PFSK-1 (cell line): Measurements from ENCODE around the gene MTRR.

Experiments
- FOXP2 ChIP-seq: optimal IDR thresholded peaks from 2 replicates; pipeline ENCODE3; 2011; ENCODE audit warnings: borderline replicate concordance, control low read depth, inconsistent platforms; ENCODE audit not compliant: insufficient read depth; ENCODE audit errors: extremely low read length, extremely low read depth
- POLR2AphosphoS5 ChIP-seq: IDR thresholded peaks from 2 replicates; pipeline ENCODE4 v1.6.1; 2012; ENCODE audit warnings: low read depth, mild to moderate bottlenecking, control low read depth, low read length, moderate library complexity
- REST ChIP-seq, 2 experiments: IDR thresholded peaks; 2 replicates each; pipeline versions ENCODE4 v1.6.1 to v1.8.0; 2011 to 2012; ENCODE audit warnings: low read depth in 2 of 2, low read length in 2 of 2, control low read depth in 1 of 2, inconsistent platforms in 1 of 2, mild to moderate bottlenecking in 1 of 2, moderate library complexity in 1 of 2; ENCODE audit not compliant: insufficient read depth in 1 of 2
- SIN3A ChIP-seq: IDR thresholded peaks from 2 replicates; pipeline ENCODE4 v1.6.1; 2012; ENCODE audit warnings: mild to moderate bottlenecking, low read length, moderate library complexity, borderline replicate concordance; ENCODE audit not compliant: insufficient read depth
- TAF1 ChIP-seq: IDR thresholded peaks from 2 replicates; pipeline ENCODE4 v1.6.1; 2012; ENCODE audit warnings: low read length, control low read depth, borderline replicate concordance; ENCODE audit not compliant: insufficient read depth

Gene MTRR

GRCh38 chr5:7874639-7875038 is 5.7 kb downstream of the MTRR start:
- TF ChIP-seq TAF1 (no peak), POLR2AphosphoS5 (no peak), FOXP2 (no peak)

GRCh38 chr5:7875151-7875550 is 6.2 kb downstream of the MTRR start:
- TF ChIP-seq REST (IDR thresholded peaks at IDR 0.05; ENCODE audit: insufficient read depth in 1 of 2, low read depth in 2 of 2, low read length in 2 of 2) (no peak), TAF1 (no peak)

GRCh38 chr5:7876867-7877266 is 7.9 kb downstream of the MTRR start:
- no peak for TF ChIP-seq POLR2AphosphoS5

- TF ChIP-seq SIN3A (no peak), TAF1 (no peak), POLR2AphosphoS5 (no peak), FOXP2 (no peak), REST (IDR thresholded peaks at IDR 0.05; ENCODE audit: insufficient read depth in 1 of 2, low read depth in 2 of 2, low read length in 2 of 2) (no peak)
Observed at GRCh38 chr5:7877851-7878250, 8.9 kb downstream of the MTRR start.

- TF ChIP-seq TAF1 (no peak), SIN3A (no peak), FOXP2 (no peak), POLR2AphosphoS5 (no peak), REST (IDR thresholded peaks at IDR 0.05; ENCODE audit: insufficient read depth in 1 of 2, low read depth in 2 of 2, low read length in 2 of 2) (no peak)
Observed at GRCh38 chr5:7878381-7878873, 9.5 kb downstream of the MTRR start.

- TF ChIP-seq REST (IDR thresholded peaks at IDR 0.05; ENCODE audit: insufficient read depth in 1 of 2, low read depth in 2 of 2, low read length in 2 of 2): no peak
- no peak for TF ChIP-seq TAF1
Observed at GRCh38 chr5:7881091-7881490, 12.1 kb downstream of the MTRR start.
